GM19023 (cell line): Measurements from ENCODE around the gene RNF44.

Experiments
- ATAC-seq: cut with Tn5 transposase; IDR thresholded peaks from one replicate; pipeline ENCODE4 v1.9.1; 2021; ENCODE audit warnings: mild to moderate bottlenecking, moderate library complexity; ENCODE audit not compliant: unreplicated experiment

RNF44 gene

GRCh38 chr5:176536902-176537553 lies at the start of gene RNF44:
Gene RNF44 (minus strand): TSS chr5:176537402. CDS start chr5:176532472, 4,930 bp downstream.
- peak; percentile 60 for ATAC-seq

- no peak for ATAC-seq
Observed at GRCh38 chr5:176583076-176583475, 45.9 kb upstream of the RNF44 start.

GRCh38 chr5:176581361-176581760 lies 44.2 kb upstream of the RNF44 start:
- no peak for ATAC-seq

- ATAC-seq: no peak
Observed at GRCh38 chr5:176579323-176579722, 42.1 kb upstream of the RNF44 start.

- ATAC-seq: no peak
Observed at GRCh38 chr5:176578391-176578808, 41.2 kb upstream of the RNF44 start.

- no peak for ATAC-seq
Observed at GRCh38 chr5:176577312-176578176, 40.3 kb upstream of the RNF44 start.

GRCh38 chr5:176575488-176576422 lies 38.6 kb upstream of the RNF44 start:
- ATAC-seq: no peak

- ATAC-seq: no peak
Observed at GRCh38 chr5:176575066-176575465, 37.9 kb upstream of the RNF44 start.

- no peak for ATAC-seq
Observed at GRCh38 chr5:176574297-176574591, 37.0 kb upstream of the RNF44 start.

GRCh38 chr5:176573564-176574296 lies 36.5 kb upstream of the RNF44 start:
- peak; percentile 80 for ATAC-seq

GRCh38 chr5:176570044-176570443 lies 32.8 kb upstream of the RNF44 start:
- ATAC-seq: no peak

GRCh38 chr5:176568657-176569056 lies 31.5 kb upstream of the RNF44 start:
- no peak for ATAC-seq

- ATAC-seq: no peak
Observed at GRCh38 chr5:176565760-176566288, 28.6 kb upstream of the RNF44 start.

- ATAC-seq: no peak
Observed at GRCh38 chr5:176564002-176564401, 26.8 kb upstream of the RNF44 start.

- no peak for ATAC-seq
Observed at GRCh38 chr5:176562189-176562588, 25.0 kb upstream of the RNF44 start.

GRCh38 chr5:176561259-176561658 lies 24.1 kb upstream of the RNF44 start:
- no peak for ATAC-seq

- ATAC-seq: no peak
Observed at GRCh38 chr5:176560364-176560763, 23.2 kb upstream of the RNF44 start.

- no peak for ATAC-seq
Observed at GRCh38 chr5:176559683-176560082, 22.5 kb upstream of the RNF44 start.

- ATAC-seq: no peak
Observed at GRCh38 chr5:176557846-176558245, 20.6 kb upstream of the RNF44 start.
